Measurements from ENCODE around the gene ADCY5.

ADCY5 gene

GRCh38 chr3:123397921-123398785, 50.7 kb downstream of the ADCY5 start:
- H3K4me3 ChIP-seq (ENCODE audit: low read depth, low read length) = no peak overlapping the region
- TF ChIP-seq, protein P1, sequence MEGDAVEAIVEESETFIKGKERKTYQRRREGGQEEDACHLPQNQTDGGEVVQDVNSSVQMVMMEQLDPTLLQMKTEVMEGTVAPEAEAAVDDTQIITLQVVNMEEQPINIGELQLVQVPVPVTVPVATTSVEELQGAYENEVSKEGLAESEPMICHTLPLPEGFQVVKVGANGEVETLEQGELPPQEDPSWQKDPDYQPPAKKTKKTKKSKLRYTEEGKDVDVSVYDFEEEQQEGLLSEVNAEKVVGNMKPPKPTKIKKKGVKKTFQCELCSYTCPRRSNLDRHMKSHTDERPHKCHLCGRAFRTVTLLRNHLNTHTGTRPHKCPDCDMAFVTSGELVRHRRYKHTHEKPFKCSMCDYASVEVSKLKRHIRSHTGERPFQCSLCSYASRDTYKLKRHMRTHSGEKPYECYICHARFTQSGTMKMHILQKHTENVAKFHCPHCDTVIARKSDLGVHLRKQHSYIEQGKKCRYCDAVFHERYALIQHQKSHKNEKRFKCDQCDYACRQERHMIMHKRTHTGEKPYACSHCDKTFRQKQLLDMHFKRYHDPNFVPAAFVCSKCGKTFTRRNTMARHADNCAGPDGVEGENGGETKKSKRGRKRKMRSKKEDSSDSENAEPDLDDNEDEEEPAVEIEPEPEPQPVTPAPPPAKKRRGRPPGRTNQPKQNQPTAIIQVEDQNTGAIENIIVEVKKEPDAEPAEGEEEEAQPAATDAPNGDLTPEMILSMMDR (IDR thresholded peaks at IDR 0.05; ENCODE audit: low read depth, low read length) = no peak

DNA sequence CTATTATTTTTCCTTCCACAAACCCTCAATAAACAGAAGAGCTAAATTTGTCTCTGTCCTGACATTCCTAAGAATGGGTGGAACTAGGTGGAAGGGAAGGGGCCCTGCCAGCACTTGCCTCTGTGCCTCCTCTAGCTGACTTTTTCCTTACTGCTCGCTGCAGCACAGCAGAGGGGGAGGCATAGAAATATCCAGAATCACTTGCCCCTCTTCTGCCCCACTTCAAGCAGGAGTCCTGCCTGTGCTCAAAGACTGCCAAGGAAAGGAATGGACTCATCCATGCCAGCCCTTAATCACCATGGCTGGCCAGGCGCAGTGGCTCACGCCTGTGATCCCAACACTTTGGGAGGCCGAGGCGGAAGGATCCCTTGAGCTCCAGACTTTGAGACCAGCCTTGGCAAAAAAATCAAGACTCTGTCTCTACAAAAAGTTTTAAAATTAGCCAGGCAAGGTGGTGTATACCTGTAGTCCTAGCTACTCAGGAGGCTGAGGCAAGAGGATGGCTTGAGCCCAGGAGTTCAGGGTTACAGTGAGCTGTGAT, 51.8 kb downstream of the ADCY5 start:
- H3K4me3 ChIP-seq (ENCODE audit: low read depth, low read length) = no peak overlapping the region
- TF ChIP-seq, protein P1 (IDR thresholded peaks at IDR 0.05; ENCODE audit: low read depth, low read length) = no peak

DNA sequence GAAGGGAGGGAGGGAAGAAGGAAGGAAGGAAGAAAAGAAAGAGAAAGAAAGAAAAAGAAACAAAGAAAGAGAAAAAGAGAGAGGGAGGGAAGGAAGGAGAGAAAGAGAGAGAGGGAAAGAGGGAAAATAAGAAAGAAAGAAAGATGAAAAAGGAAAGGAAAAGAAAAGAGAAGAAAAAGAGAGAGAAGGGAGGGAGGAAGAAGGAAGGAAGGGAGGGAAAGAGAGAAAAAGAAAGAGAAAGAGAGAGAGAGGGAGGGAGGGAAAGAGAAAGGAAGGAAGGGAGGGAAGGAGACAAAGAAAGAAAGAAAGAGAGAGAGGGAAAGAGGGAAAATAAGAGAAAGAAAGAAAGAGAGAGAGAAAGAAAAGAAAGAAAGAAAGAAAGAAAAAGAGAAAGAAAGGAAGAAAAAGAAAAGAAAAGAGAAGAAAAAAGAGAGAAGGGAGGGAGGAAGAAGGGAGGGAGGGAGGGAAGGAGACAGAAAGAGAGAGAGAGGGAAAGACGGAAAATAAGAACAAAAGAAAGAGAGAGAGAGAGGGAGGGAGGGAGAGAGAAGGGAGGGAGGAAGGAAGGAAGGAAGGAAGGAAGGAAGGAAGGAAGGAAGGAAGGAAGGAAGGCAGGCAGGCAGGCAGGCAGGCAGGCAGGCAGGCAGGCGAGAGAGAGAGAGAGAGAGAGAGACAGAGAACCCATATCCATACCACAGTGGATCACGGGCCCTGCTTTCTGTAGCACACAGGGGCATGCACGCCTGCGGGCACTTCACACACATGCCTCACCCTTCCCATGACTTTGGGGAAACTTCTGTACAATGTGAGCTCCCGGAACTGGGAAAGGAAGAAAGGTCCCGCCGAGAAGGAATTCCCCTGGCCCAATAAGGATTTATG, 52.5 kb downstream of the ADCY5 start:
- no peak overlapping the region for H3K4me3 ChIP-seq (ENCODE audit: low read depth, low read length)
- TF ChIP-seq, protein P1 (IDR thresholded peaks at IDR 0.05; ENCODE audit: low read depth, low read length) = no peak

DNA sequence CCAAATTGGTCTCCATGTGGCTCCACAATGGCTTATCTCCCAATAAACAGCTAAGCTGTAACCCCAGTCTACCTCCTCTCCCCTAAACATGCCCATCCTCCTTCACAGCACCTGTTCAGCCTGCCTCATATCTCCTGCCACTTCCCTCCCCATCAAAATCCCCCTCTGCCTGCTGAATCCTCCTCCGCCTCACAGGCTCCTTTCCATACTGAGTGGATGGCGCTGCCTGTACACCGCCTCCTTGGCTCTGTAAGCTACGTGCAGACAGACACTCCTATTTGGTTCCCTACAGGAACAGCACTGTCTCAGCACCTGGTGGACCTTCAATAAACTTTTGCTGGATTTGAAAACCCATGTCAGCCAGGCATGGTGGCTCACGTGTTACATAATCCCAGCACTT, 53.7 kb downstream of the ADCY5 start:
- H3K4me3 ChIP-seq (ENCODE audit: low read depth, low read length) = no peak overlapping the region
- TF ChIP-seq, protein P1 (IDR thresholded peaks at IDR 0.05; ENCODE audit: low read depth, low read length) = no peak

DNA sequence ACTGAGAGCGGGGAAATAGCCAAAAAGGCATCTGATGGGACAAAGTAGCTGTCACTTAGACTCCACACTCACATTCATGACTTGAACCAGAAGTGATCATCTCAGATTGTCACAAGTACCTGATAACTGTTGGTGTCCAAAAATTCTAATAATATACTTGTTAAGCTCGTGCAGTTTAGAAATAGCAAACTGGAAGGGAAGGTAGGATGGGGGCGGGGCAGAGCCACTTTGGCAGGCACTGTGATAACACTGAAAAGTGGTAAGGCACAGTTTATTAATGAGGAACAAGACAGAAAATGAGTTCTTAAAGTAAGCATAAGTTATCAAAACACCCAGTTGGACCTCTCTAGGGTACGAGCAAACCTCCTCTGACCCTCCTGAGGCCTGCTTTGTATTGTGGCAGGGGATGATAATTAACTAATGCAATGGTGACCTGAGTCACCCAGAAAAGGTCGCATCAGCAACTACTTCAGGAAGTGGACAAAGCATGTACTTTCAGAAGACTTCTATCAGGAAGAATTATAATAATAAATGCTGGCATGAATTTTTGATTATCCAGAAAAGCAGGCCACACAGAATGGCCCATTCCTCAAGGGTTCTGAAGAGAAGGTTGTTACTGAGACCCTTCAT, 54.4 kb downstream of the ADCY5 start:
- no peak overlapping the region for H3K4me3 ChIP-seq (ENCODE audit: low read depth, low read length)
- TF ChIP-seq, protein P1 (IDR thresholded peaks at IDR 0.05; ENCODE audit: low read depth, low read length) = no peak

DNA sequence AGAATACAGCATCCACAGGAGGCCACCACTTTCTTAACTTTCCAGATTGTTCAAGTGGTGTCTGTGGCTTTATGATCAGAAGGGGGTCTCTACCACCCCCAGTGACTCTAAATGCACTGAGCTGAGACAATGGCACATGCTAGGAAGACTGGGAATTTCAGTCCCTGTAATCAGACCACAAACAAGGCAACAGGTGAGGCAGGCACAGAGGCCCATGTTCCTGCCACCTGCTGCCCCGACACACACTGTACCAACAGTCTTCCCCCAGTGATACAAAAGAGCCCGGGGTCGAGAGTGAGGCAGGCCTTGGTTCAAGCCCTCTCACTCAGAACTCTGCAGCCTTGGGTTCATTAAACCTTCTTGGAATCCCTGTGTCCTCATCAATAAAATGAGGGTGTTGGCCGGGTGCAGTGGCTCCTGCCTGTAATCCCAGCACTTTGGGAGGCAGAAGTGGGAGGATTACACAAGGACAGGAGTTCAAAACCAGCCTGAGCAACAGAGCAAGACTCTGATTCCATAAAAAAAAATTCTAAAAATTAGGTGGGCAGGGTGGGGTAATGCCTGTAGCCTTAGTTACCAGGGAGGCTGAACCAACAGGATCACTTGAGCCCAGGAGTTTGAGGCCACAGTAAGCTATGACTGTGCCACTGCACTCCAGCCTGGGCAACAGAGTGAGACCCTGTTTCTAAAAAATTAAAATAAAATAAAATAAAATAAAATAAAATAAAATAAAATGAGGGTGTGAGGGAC, 55.8 kb downstream of the ADCY5 start:
- no peak overlapping the region for H3K4me3 ChIP-seq (ENCODE audit: low read depth, low read length)
- TF ChIP-seq, protein P1 (IDR thresholded peaks at IDR 0.05; ENCODE audit: low read depth, low read length) = no peak
